HG03558 (cell line): ENCODE data around the gene OR1I1.
"Not testable (repeated sequence)": the region's sequence is repeated elsewhere in the genome, so short reads cannot be mapped to it uniquely, and the experiment has no call there.

Source experiments
- ATAC-seq: cut with Tn5 transposase; IDR thresholded peaks from one replicate; pipeline ENCODE4 v1.9.1; 2021; ENCODE audit warnings: moderate number of reproducible peaks; ENCODE audit not compliant: unreplicated experiment; ENCODE audit errors: extremely low read depth

The OR1I1 gene

GRCh38 chr19:15097980-15098379, 16.0 kb downstream of the OR1I1 start:
- not testable (repeated sequence) for ATAC-seq

GRCh38 chr19:15098460-15098859, 16.4 kb downstream of the OR1I1 start:
- ATAC-seq, result no peak

- ATAC-seq, result no peak
These were observed 17.1 kb downstream of the OR1I1 start for GRCh38 chr19:15099017-15099582.

- no peak for ATAC-seq
These were observed 19.6 kb downstream of the OR1I1 start for GRCh38 chr19:15101479-15102082.

- ATAC-seq, result no peak
These were observed 22.0 kb downstream of the OR1I1 start for GRCh38 chr19:15104003-15104402.

- no peak for ATAC-seq
These were observed 22.4 kb downstream of the OR1I1 start for GRCh38 chr19:15104411-15104810.

- no peak for ATAC-seq
These were observed 23.0 kb downstream of the OR1I1 start for GRCh38 chr19:15105044-15105443.

- no peak for ATAC-seq
These were observed 25.3 kb downstream of the OR1I1 start, which contains the start of gene SYDE1 for GRCh38 chr19:15107061-15108010. SYDE1 (plus strand) TSS chr19:15107401; CDS start chr19:15107434, 33 bp downstream.

- no peak for ATAC-seq
These were observed 26.3 kb downstream of the OR1I1 start for GRCh38 chr19:15108145-15108844.

GRCh38 chr19:15108845-15109767, 27.1 kb downstream of the OR1I1 start:
- ATAC-seq, result no peak

GRCh38 chr19:15109768-15110417, 27.9 kb downstream of the OR1I1 start:
- ATAC-seq, result no peak

- no peak for ATAC-seq
These were observed 28.4 kb downstream of the OR1I1 start for GRCh38 chr19:15110418-15110815.

GRCh38 chr19:15111758-15112157, 29.7 kb downstream of the OR1I1 start:
- ATAC-seq, result no peak

- no peak for ATAC-seq
These were observed 30.4 kb downstream of the OR1I1 start for GRCh38 chr19:15112385-15112784.

GRCh38 chr19:15113245-15114152, 31.5 kb downstream of the OR1I1 start:
- no peak for ATAC-seq

- no peak for ATAC-seq
These were observed 32.1 kb downstream of the OR1I1 start for GRCh38 chr19:15114153-15114540.

GRCh38 chr19:15115080-15115479, 33.1 kb downstream of the OR1I1 start:
- ATAC-seq, result no peak
